WTC11 (cell line): Measurements from ENCODE around the gene ERICH6.

Experiments
- CTCF ChIP-seq: fragments of 200-600 bp; IDR thresholded peaks from 2 replicates; pipeline ENCODE4 v1.8.0; 2022; ENCODE audit warnings: antibody characterized with exemption
- NFATC4 ChIP-seq: fragments of 250-450 bp; sonication (Bioruptor Pico); IDR thresholded peaks from 2 replicates; pipeline ENCODE4 v1.9.0; 2021; ENCODE audit warnings: mild to moderate bottlenecking
- NR2C2 ChIP-seq: sonication (generic); formaldehyde crosslinking; IDR thresholded peaks from 2 replicates; pipeline ENCODE4 v1.8.0; 2022; ENCODE audit warnings: mild to moderate bottlenecking, missing genetic modification reagents
- TEAD4 ChIP-seq: sonication (generic); formaldehyde crosslinking; IDR thresholded peaks from 2 replicates; pipeline ENCODE4 v1.8.0; 2022; ENCODE audit warnings: mild to moderate bottlenecking, missing genetic modification reagents
- ZNF263 ChIP-seq: sonication (generic); formaldehyde crosslinking; IDR thresholded peaks from 2 replicates; pipeline ENCODE4 v1.8.1; 2022; ENCODE audit warnings: low read depth, mild to moderate bottlenecking, moderate library complexity, missing genetic modification reagents
- TF ChIP-seq, protein P1 (sequence below): sonication (generic); formaldehyde crosslinking; IDR thresholded peaks from 2 replicates; pipeline ENCODE4 v1.8.1; 2022; ENCODE audit warnings: low read depth, missing genetic modification reagents, borderline replicate concordance
- TF ChIP-seq, protein P2 (sequence below): sonication (generic); formaldehyde crosslinking; IDR thresholded peaks from 2 replicates; pipeline ENCODE4 v1.8.1; 2023; ENCODE audit warnings: mild to moderate bottlenecking, missing genetic modification reagents, moderate library complexity

DNA sequence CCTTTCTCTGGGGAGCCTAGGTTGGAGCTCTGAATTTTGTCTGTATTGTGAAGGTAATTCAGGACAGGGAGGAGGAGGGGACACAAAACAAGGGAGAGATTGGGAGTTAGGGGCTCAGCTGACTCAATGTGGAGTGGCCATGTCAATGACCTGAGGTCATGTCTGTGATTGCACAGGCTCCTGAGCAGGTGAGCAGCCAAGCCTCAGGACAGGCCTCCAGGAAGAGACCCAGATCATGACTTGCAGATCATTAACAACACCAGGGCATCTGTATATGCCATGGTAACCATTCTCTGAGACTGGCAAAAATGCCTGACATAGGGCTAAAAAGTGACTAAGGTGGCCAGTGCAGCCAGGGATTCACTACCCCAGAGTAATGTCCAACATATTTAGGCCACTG lies 20.9 kb downstream of the ERICH6 start:
- TF ChIP-seq TEAD4 (CRISPR knock-in tag) (no peak), NR2C2 (CRISPR knock-in tag) (no peak), ZNF263 (no peak), CTCF (no peak), NFATC4 (CRISPR knock-in tag) (no peak)
- TF ChIP-seq, protein P1, sequence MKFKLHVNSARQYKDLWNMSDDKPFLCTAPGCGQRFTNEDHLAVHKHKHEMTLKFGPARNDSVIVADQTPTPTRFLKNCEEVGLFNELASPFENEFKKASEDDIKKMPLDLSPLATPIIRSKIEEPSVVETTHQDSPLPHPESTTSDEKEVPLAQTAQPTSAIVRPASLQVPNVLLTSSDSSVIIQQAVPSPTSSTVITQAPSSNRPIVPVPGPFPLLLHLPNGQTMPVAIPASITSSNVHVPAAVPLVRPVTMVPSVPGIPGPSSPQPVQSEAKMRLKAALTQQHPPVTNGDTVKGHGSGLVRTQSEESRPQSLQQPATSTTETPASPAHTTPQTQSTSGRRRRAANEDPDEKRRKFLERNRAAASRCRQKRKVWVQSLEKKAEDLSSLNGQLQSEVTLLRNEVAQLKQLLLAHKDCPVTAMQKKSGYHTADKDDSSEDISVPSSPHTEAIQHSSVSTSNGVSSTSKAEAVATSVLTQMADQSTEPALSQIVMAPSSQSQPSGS (CRISPR knock-in tag), result no peak
- TF ChIP-seq, protein P2, sequence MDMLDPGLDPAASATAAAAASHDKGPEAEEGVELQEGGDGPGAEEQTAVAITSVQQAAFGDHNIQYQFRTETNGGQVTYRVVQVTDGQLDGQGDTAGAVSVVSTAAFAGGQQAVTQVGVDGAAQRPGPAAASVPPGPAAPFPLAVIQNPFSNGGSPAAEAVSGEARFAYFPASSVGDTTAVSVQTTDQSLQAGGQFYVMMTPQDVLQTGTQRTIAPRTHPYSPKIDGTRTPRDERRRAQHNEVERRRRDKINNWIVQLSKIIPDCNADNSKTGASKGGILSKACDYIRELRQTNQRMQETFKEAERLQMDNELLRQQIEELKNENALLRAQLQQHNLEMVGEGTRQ (CRISPR knock-in tag), result no peak
